Measurements from ENCODE around the gene HSD3B2. TPM values are rescaled to one million over a fixed set of nuclear protein-coding genes. Genes with fewer than 3 reads are reported as not detected.

HSD3B2 gene
- total RNA-seq, 4 donors from 2014 or later: 3.0 to 125 (median 46.4) TPM

GRCh38 chr1:119442756-119443155 is 27.8 kb downstream of the HSD3B2 start:
- intact Hi-C loops (cut with DNase I; ENCODE audit: low total_unique reads) (no loop called here), in situ Hi-C loops (cut with MboI; ENCODE audit: low pct_ligation_motif_present in 1 of 4, low pct_unique_long_range_greater_than_20kb in 1 of 4, low sequenced_read_pairs in 3 of 4) (no loop called here)
- Histone ChIP-seq H3K9me3 (no peaks in the 10 kb centered on the region), H3K4me3 (no peak overlapping the region), H3K27ac (no peak overlapping the region), H3K27me3 (no peaks in the 10 kb centered on the region), H3K36me3 (no peaks in the 10 kb centered on the region), H3K4me1 (no peaks in the 10 kb centered on the region)
- no peak for TF ChIP-seq POLR2A (IDR thresholded peaks at IDR 0.05)
- no peak for TF ChIP-seq EP300 (IDR thresholded peaks at IDR 0.05; ENCODE audit: low read depth)
- no peak for TF ChIP-seq CTCF (IDR thresholded peaks at IDR 0.05)
- no peak for TF ChIP-seq POLR2AphosphoS5 (IDR thresholded peaks at IDR 0.05)
- DNase-seq: no peak
- WGBS, 2 donors (ENCODE audit: low coverage in 1 of 2): 93 to 94% methylated on average over 2 to 6 of the region's 6 CpGs

- no peak for DNase-seq
- Histone ChIP-seq H3K4me1 (no peaks in the 10 kb centered on the region), H3K4me3 (no peak overlapping the region), H3K27ac (no peak overlapping the region), H3K36me3 (no peaks in the 10 kb centered on the region), H3K9me3 (no peaks in the 10 kb centered on the region), H3K27me3 (no peaks in the 10 kb centered on the region)
- TF ChIP-seq POLR2AphosphoS5 (IDR thresholded peaks at IDR 0.05) (no peak), CTCF (IDR thresholded peaks at IDR 0.05) (no peak), POLR2A (IDR thresholded peaks at IDR 0.05) (no peak), EP300 (IDR thresholded peaks at IDR 0.05; ENCODE audit: low read depth) (no peak)
- in situ Hi-C loops (cut with MboI; ENCODE audit: low pct_ligation_motif_present in 1 of 4, low pct_unique_long_range_greater_than_20kb in 1 of 4, low sequenced_read_pairs in 3 of 4) (no loop called here), intact Hi-C loops (cut with DNase I; ENCODE audit: low total_unique reads) (no loop called here)
These were observed 31.4 kb downstream of the HSD3B2 start for GRCh38 chr1:119446321-119446720.

- no peak for DNase-seq
- H3K36me3 ChIP-seq: no peaks in the 10 kb centered on the region
- 75 to 86% methylated on average over 1 to 3 of the region's 3 CpGs for WGBS, 2 donors (ENCODE audit: low coverage in 1 of 2)
- H3K27me3 ChIP-seq: no peaks in the 10 kb centered on the region
- H3K9me3 ChIP-seq: no peaks in the 10 kb centered on the region
- no peak overlapping the region for H3K4me3 ChIP-seq
- in situ Hi-C loops (cut with MboI; ENCODE audit: low pct_ligation_motif_present in 1 of 4, low pct_unique_long_range_greater_than_20kb in 1 of 4, low sequenced_read_pairs in 3 of 4) (no loop called here), intact Hi-C loops (cut with DNase I; ENCODE audit: low total_unique reads) (no loop called here)
- no peak overlapping the region for H3K27ac ChIP-seq
- TF ChIP-seq POLR2A (IDR thresholded peaks at IDR 0.05) (no peak), CTCF (IDR thresholded peaks at IDR 0.05) (no peak), POLR2AphosphoS5 (IDR thresholded peaks at IDR 0.05) (no peak), EP300 (IDR thresholded peaks at IDR 0.05; ENCODE audit: low read depth) (no peak)
- H3K4me1 ChIP-seq: no peaks in the 10 kb centered on the region
These were observed 32.6 kb downstream of the HSD3B2 start for GRCh38 chr1:119447344-119448126.

- Histone ChIP-seq H3K27ac (no peak overlapping the region), H3K4me1 (no peaks in the 10 kb centered on the region), H3K4me3 (no peak overlapping the region), H3K36me3 (no peaks in the 10 kb centered on the region), H3K9me3 (no peaks in the 10 kb centered on the region), H3K27me3 (no peaks in the 10 kb centered on the region)
- no peak for DNase-seq
- 58 to 69% methylated on average over 2 of the region's 2 CpGs for WGBS, 2 donors (ENCODE audit: low coverage in 1 of 2)
- intact Hi-C loops (cut with DNase I; ENCODE audit: low total_unique reads): no loop called here
- in situ Hi-C loops (cut with MboI; ENCODE audit: low pct_ligation_motif_present in 1 of 4, low pct_unique_long_range_greater_than_20kb in 1 of 4, low sequenced_read_pairs in 3 of 4): no loop called here
- TF ChIP-seq POLR2A (IDR thresholded peaks at IDR 0.05) (no peak), POLR2AphosphoS5 (IDR thresholded peaks at IDR 0.05) (no peak), CTCF (IDR thresholded peaks at IDR 0.05) (no peak), EP300 (IDR thresholded peaks at IDR 0.05; ENCODE audit: low read depth) (no peak)
These were observed 33.2 kb downstream of the HSD3B2 start for GRCh38 chr1:119448127-119448511.

Data from transverse colon (tissue), 4 donors.